GM19463 (cell line): Measurements from ENCODE around the gene FAM187B.
"Not testable (repeated sequence)": the region's sequence is repeated elsewhere in the genome, so short reads cannot be mapped to it uniquely, and the experiment has no call there.

Experiments used
- ATAC-seq: cut with Tn5 transposase; IDR thresholded peaks from one replicate; pipeline ENCODE4 v1.9.1; 2021; ENCODE audit warnings: mild to moderate bottlenecking, moderate library complexity; ENCODE audit not compliant: unreplicated experiment

The FAM187B gene

GRCh38 chr19:35236638-35237400, 8.3 kb upstream of the FAM187B start:
- no peak for ATAC-seq

GRCh38 chr19:35232912-35233311, 4.4 kb upstream of the FAM187B start:
- no peak for ATAC-seq

- no peak for ATAC-seq
These were observed 3.6 kb upstream of the FAM187B start for GRCh38 chr19:35231956-35232645.

- ATAC-seq = no peak
These were observed 1.1 kb upstream of the FAM187B start for GRCh38 chr19:35229601-35230000.

- no peak for ATAC-seq
These were observed 1.8 kb downstream of the FAM187B start for GRCh38 chr19:35226748-35227147.

- ATAC-seq = no peak
These were observed 2.6 kb downstream of the FAM187B start for GRCh38 chr19:35225951-35226350.

GRCh38 chr19:35224681-35225571, 3.6 kb downstream of the FAM187B start:
- no peak for ATAC-seq

GRCh38 chr19:35223862-35224505, 4.6 kb downstream of the FAM187B start:
- no peak for ATAC-seq

GRCh38 chr19:35223084-35223790, 5.3 kb downstream of the FAM187B start:
- ATAC-seq = no peak

- ATAC-seq = no peak
These were observed 6.0 kb downstream of the FAM187B start for GRCh38 chr19:35222373-35223015.

GRCh38 chr19:35220973-35221590, 7.5 kb downstream of the FAM187B start:
- not testable (repeated sequence) for ATAC-seq

- no peak for ATAC-seq
These were observed 8.1 kb downstream of the FAM187B start for GRCh38 chr19:35220315-35220921.

- ATAC-seq = no peak
These were observed 9.5 kb downstream of the FAM187B start for GRCh38 chr19:35219008-35219407.

- ATAC-seq = no peak
These were observed 10.9 kb downstream of the FAM187B start for GRCh38 chr19:35217649-35217990.

- no peak for ATAC-seq
These were observed 11.5 kb downstream of the FAM187B start for GRCh38 chr19:35216833-35217648.

- no peak for ATAC-seq
These were observed 12.3 kb downstream of the FAM187B start for GRCh38 chr19:35216016-35216832.

GRCh38 chr19:35214766-35215422, 13.6 kb downstream of the FAM187B start:
- no peak for ATAC-seq
